Inferior parietal cortex (tissue), 1 donor: ENCODE results near the gene AHNAK.
"Not testable (repeated sequence)": the region's sequence is repeated elsewhere in the genome, so short reads cannot be mapped to it uniquely, and the experiment has no call there.

Experiments used
- DNase-seq: peaks from one replicate; pipeline ENCODE4 v3.0.0-alpha.2; 2016; ENCODE audit errors: extremely low spot score

Gene AHNAK

DNA sequence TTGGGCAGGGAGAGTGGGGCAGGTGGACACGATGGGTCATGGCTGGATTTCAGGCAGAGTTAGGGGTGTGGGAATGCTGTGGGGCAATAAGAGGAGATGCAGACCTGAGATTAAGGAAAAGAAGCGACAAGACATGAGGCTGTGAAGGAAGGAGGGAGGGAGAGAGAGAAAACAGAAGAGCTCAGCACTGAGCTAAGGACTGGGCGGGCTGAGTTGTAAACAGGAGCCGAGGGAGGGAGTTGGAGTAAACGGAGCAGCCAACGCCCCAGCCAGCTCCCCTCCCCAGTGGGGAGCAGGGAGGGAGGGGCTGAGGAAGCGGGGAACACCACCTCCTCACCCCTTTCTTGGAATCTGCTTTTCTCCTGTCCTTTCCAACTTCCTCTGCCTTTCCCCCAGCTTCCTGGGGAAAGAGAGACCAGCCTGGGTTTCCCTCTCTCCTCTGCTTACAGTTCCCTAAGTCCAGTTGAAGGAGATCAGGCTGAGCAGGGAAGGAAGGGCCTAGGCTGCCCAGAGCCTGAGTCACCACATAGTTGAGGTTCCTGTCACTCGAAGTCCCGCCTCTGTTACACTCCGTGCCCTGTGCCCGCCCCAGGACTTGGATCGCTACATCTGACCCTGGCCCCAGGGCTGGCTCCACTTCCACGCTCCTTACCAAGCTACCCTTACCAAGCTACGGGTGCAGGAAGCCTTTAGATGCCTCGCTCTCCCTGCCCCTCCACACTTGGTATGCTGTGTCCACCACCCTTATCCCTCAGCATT lies 6.7 kb upstream of the AHNAK start:
- DNase-seq = no peak

DNA sequence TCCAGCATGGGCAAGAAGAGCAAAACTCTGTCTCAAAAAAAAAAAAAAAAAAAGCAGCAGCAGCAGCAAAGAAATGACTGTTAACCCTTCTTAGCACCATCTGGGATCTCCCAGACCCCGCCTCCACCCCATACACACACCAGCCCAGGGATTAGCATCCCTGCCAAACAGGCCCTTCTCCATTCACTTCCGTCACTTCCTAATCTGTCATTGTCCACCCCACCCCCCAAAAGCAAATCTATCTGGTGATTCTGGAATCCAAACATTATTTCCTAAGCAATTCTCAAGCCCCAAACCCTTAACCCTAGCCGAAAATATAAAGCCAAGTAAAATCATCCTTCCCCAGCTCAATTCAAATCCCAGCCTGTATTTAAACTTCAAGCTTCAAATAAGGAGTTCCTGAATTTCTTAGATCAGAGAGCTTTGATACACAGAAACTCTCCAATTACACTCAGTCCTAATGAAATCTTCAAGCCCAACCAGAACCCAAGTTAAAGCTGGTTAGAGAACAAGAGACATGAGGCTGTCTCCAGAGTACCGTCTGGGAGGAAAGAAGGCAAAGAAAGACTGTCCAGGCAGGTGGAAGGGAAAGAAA lies 6.0 kb upstream of the AHNAK start:
- no peak for DNase-seq

DNA sequence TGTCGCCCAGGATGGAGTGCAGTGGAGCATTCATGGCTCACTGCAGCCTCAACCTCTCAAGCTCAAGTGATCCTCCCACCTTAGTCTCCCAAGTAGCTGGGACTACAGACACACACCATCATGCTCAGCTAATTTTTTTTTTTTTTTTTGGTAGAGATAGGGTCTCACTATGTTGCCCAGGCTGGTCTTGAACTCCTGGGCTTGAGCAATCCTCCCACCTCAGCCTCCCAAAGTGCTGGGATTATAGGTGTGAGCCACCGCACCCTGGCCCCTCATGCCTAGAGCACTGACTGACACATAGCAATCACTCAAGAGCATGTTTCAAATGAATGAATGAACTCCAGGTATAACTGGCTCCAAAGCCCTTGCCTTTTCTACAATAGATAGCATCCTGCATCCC lies 3.9 kb upstream of the AHNAK start:
- not testable (repeated sequence) for DNase-seq

- DNase-seq = no peak
Observed at GRCh38 chr11:62548545-62549335, 2.1 kb upstream of the AHNAK start.

DNA sequence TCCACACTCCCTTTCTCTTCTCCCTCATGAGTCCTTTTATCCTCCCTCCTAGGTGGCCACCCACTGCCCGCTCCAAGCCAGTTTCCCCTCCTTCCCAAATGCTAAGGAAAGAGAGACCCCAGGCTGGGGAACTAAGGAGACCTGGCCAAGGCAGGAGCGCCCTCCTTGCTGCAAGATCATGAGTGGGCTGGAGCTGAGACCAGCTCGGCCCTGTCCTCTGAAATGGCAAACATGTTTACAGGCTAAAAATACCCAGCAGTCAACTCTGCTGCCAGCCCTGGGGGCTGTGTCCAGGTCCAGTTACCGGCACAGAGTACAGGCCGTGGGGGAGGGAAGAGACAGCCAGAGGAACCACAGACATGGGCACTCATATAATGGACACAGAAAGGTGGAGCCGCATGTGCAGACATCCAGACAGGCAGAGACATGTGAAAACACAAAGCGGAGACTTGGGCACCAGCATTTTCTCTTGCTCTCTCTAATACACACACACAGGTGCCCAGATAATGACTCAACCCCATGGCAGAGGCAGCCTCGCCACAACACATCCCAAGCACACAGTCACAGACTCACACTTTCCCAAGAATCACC lies 1.2 kb upstream of the AHNAK start:
- no peak for DNase-seq

- no peak for DNase-seq
Observed at GRCh38 chr11:62546929-62547625, 471 bp upstream of the AHNAK start.

- DNase-seq = no peak
Observed at GRCh38 chr11:62545437-62546243, 966 bp downstream of the AHNAK start.

GRCh38 chr11:62544581-62545436 lies 1.8 kb downstream of the AHNAK start:
- no peak for DNase-seq

DNA sequence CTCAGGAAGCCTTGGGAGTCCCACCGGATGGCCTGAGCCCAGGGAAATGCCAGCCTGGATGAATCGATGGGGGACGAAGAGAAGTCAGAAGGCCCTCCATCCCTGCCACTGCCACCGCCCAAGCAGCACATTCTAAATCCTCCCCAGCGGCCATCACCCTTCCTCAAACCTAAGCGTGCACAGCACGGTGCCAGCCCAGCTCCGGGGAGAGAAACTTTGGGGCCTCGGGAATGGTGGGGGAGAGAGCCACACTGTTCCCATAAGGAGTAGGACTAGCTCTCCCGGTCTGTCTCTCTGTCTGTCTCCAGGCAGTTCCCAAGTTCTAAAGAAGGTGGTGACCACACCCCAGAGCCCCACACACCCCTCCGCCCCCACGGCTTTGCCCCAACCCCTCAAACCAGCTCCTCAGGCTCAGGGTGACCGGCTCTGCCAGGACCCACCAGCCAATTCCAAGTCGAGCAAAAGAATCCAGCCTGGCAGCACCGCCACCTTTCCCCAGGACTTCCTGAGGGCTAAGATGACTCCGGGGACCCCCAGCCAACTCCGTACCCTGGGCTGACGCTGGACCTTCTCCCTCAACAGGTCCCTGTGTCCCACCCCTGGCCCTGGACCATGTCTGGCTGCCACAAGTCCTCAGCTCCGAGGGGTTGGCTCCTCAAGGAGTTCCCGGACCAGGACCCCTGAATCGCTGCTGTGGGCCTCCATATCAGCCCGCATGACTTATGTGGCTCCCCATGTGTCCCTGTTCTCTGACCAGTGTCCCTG lies 2.7 kb downstream of the AHNAK start:
- no peak for DNase-seq

GRCh38 chr11:62542750-62543567 lies 3.6 kb downstream of the AHNAK start:
- peak; percentile 67 for DNase-seq

- DNase-seq = no peak
Observed at GRCh38 chr11:62542111-62542745, 4.4 kb downstream of the AHNAK start.

- DNase-seq = no peak
Observed at GRCh38 chr11:62540804-62541701, 5.6 kb downstream of the AHNAK start.

- no peak for DNase-seq
Observed at GRCh38 chr11:62539238-62539925, 7.2 kb downstream of the AHNAK start.

DNA sequence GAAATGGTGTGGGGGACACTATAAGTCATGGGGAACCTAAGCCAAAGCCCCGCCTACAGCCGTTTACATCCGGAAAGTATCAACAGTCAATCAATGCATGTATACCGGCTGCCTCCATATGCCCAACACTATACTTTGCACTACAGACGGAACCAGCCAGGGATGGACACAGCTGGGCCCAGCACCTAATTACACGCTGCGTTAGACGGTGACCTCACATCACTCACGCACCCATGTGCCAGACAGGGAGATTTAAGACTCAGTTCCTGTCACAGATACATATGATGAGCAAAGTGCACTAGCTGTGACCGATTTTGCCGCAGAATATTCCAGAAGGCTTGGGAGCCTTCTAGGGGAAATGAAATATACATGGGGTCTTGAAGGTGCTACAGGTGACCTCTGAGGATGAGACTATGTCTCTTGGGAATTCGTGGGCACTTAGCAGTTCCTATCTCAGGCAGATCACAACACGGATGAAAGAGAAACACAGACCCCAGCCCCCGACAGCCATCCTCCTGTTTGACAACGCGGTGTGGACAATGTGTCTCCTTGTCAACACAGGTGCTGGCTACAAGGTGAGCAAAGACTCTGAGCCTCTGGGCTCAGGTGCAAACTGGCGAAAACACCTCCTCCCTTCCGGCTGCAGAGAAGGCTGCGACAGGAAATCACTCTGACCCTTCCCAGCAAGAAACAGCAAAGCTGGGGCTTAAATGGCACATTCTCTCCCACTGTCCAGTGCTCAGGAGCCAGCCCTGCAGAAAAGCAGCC lies 8.0 kb downstream of the AHNAK start:
- DNase-seq = no peak

- no peak for DNase-seq
Observed at GRCh38 chr11:62536301-62536957, 10.2 kb downstream of the AHNAK start.
